HEK293 (cell line): Measurements from ENCODE around the gene EXOC7.

ENCODE experiments used
- HOXC10 ChIP-seq: sonication (generic); formaldehyde crosslinking; IDR thresholded peaks from 2 replicates; pipeline ENCODE4 v1.8.1; 2023; ENCODE audit warnings: mild to moderate bottlenecking, missing genetic modification reagents
- MYNN ChIP-seq: fragments of 450-650 bp; formaldehyde crosslinking; IDR thresholded peaks from 2 replicates; pipeline ENCODE4 v1.5.1; 2016; ENCODE audit warnings: missing biosample characterization, missing genetic modification characterization, borderline replicate concordance
- OVOL3 ChIP-seq: fragments of 450-650 bp; formaldehyde crosslinking; IDR thresholded peaks from 2 replicates; pipeline ENCODE4 v1.5.1; 2016; ENCODE audit warnings: missing biosample characterization, missing genetic modification characterization
- PBX3 ChIP-seq: sonication (generic); formaldehyde crosslinking; IDR thresholded peaks from 2 replicates; pipeline ENCODE4 v1.8.1; 2022; ENCODE audit warnings: mild to moderate bottlenecking, moderate library complexity, missing genetic modification reagents
- PRDM6 ChIP-seq: fragments of 450-650 bp; formaldehyde crosslinking; IDR thresholded peaks from 2 replicates; pipeline ENCODE4 v1.5.1; 2017; ENCODE audit warnings: missing biosample characterization, missing genetic modification characterization
- REST ChIP-seq: fragments of 450-650 bp; formaldehyde crosslinking; IDR thresholded peaks from 2 replicates; pipeline ENCODE4 v1.5.1; 2016; ENCODE audit warnings: missing biosample characterization, missing genetic modification characterization
- TRIM28 ChIP-seq: IDR thresholded peaks from 2 replicates; pipeline ENCODE4 v1.6.1; 2011; ENCODE audit warnings: low read length, control low read depth, borderline replicate concordance
- TSHZ1 ChIP-seq: fragments of 450-650 bp; formaldehyde crosslinking; IDR thresholded peaks from 2 replicates; pipeline ENCODE4 v1.5.1; 2016; ENCODE audit warnings: missing biosample characterization, missing genetic modification characterization, borderline replicate concordance
- ZNF184 ChIP-seq: fragments of 450-650 bp; IDR thresholded peaks from 2 replicates; pipeline ENCODE4 v1.5.1; 2018; ENCODE audit warnings: missing biosample characterization, mild to moderate bottlenecking, missing genetic modification characterization
- ZNF202 ChIP-seq: fragments of 450-650 bp; formaldehyde crosslinking; IDR thresholded peaks from 2 replicates; pipeline ENCODE4 v1.5.1; 2016; ENCODE audit warnings: missing biosample characterization, missing genetic modification characterization, borderline replicate concordance
- ZNF239 ChIP-seq: fragments of 450-650 bp; formaldehyde crosslinking; IDR thresholded peaks from 2 replicates; pipeline ENCODE4 v1.5.1; 2016; ENCODE audit warnings: missing biosample characterization, missing genetic modification characterization
- ZNF26 ChIP-seq: fragments of 450-650 bp; formaldehyde crosslinking; IDR thresholded peaks from 2 replicates; pipeline ENCODE4 v1.5.1; 2016; ENCODE audit warnings: missing biosample characterization, missing genetic modification characterization
- ZNF266 ChIP-seq: fragments of 450-650 bp; formaldehyde crosslinking; IDR thresholded peaks from 2 replicates; pipeline ENCODE4 v1.5.1; 2016; ENCODE audit warnings: missing biosample characterization, missing genetic modification characterization, low read depth
- ZNF274 ChIP-seq, 2 experiments: fragments of 200-500 bp in 1 of 2; fragments of 450-650 bp in 1 of 2; sonication (Bioruptor generic) in 1 of 2; formaldehyde crosslinking in 1 of 2; IDR thresholded peaks; 2 replicates each; pipeline versions ENCODE4 v1.5.1 to v1.6.1; 2014 to 2016; ENCODE audit warnings: borderline replicate concordance in 1 of 2, inconsistent platforms in 1 of 2, low read length in 1 of 2, missing biosample characterization in 1 of 2, missing genetic modification characterization in 1 of 2
- ZNF324 ChIP-seq: fragments of 450-650 bp; formaldehyde crosslinking; IDR thresholded peaks from 2 replicates; pipeline ENCODE4 v1.5.1; 2016; ENCODE audit warnings: missing biosample characterization, missing genetic modification characterization
- ZNF362 ChIP-seq: fragments of 450-650 bp; formaldehyde crosslinking; IDR thresholded peaks from 2 replicates; pipeline ENCODE4 v1.5.1; 2016; ENCODE audit warnings: missing biosample characterization, missing genetic modification characterization
- ZNF404 ChIP-seq: fragments of 450-650 bp; formaldehyde crosslinking; IDR thresholded peaks from 2 replicates; pipeline ENCODE4 v1.5.1; 2017; ENCODE audit warnings: missing biosample characterization, missing genetic modification characterization
- ZNF513 ChIP-seq: fragments of 450-650 bp; IDR thresholded peaks from 2 replicates; pipeline ENCODE4 v1.5.1; 2018; ENCODE audit warnings: missing biosample characterization, missing genetic modification characterization
- ZNF530 ChIP-seq: fragments of 450-650 bp; formaldehyde crosslinking; IDR thresholded peaks from 2 replicates; pipeline ENCODE4 v1.5.1; 2016; ENCODE audit warnings: low read depth, missing biosample characterization, missing genetic modification characterization
- ZNF585B ChIP-seq: fragments of 450-650 bp; formaldehyde crosslinking; IDR thresholded peaks from 2 replicates; pipeline ENCODE4 v1.5.1; 2016; ENCODE audit warnings: missing biosample characterization, missing genetic modification characterization
- ZNF600 ChIP-seq: fragments of 450-650 bp; formaldehyde crosslinking; IDR thresholded peaks from 2 replicates; pipeline ENCODE4 v1.5.1; 2016; ENCODE audit warnings: missing biosample characterization, missing genetic modification characterization
- ZNF768 ChIP-seq: fragments of 450-650 bp; formaldehyde crosslinking; IDR thresholded peaks from 2 replicates; pipeline ENCODE4 v1.5.1; 2018; ENCODE audit warnings: missing biosample characterization, mild to moderate bottlenecking, missing genetic modification characterization
- ZNF791 ChIP-seq: fragments of 450-650 bp; formaldehyde crosslinking; IDR thresholded peaks from 2 replicates; pipeline ENCODE4 v1.5.1; 2016; ENCODE audit warnings: missing biosample characterization, missing genetic modification characterization
- ZNF792 ChIP-seq: fragments of 450-650 bp; formaldehyde crosslinking; IDR thresholded peaks from 2 replicates; pipeline ENCODE4 v1.5.1; 2016; ENCODE audit warnings: missing biosample characterization, missing genetic modification characterization
- ZNF830 ChIP-seq: fragments of 450-650 bp; IDR thresholded peaks from 2 replicates; pipeline ENCODE4 v1.5.0; 2018; ENCODE audit warnings: missing biosample characterization, missing genetic modification characterization, low read depth, mild to moderate bottlenecking, moderate library complexity

EXOC7 gene

GRCh38 chr17:76072148-76072858, 31.3 kb downstream of the EXOC7 start, which contains the start of gene SRP68 (continued):
- TF ChIP-seq ZNF791 (tag by site-specific recombination) (no peak), TSHZ1 (tag by site-specific recombination) (peak; percentile 27; the same call in 1 of the 2 replicates), ZNF184 (no peak), ZNF26 (tag by site-specific recombination) (no peak), TRIM28 (no peak), ZNF266 (tag by site-specific recombination) (no peak), ZNF324 (tag by site-specific recombination) (0 out of 2 replicates have a peak, but pooled peaks have one; percentile 40), ZNF792 (tag by site-specific recombination) (no peak), ZNF404 (tag by site-specific recombination) (no peak), OVOL3 (tag by site-specific recombination) (no peak), HOXC10 (CRISPR knock-in tag) (no peak), ZNF830 (tag by site-specific recombination) (no peak), ZNF513 (no peak), ZNF600 (tag by site-specific recombination) (peak; percentile 99), ZNF202 (tag by site-specific recombination) (no peak), ZNF585B (tag by site-specific recombination) (no peak), PRDM6 (tag by site-specific recombination) (no peak), MYNN (tag by site-specific recombination) (no peak), ZNF239 (tag by site-specific recombination) (no peak), ZNF362 (tag by site-specific recombination) (no peak), ZNF768 (no peak), PBX3 (CRISPR knock-in tag) (peak; percentile 77; the same call in 1 of the 2 replicates), ZNF530 (no peak), REST (tag by site-specific recombination) (peak; percentile 29), ZNF274 (IDR thresholded peaks at IDR 0.05; ENCODE audit: low read length) (no peak), ZNF274 (tag by site-specific recombination; IDR thresholded peaks at IDR 0.05; ENCODE audit: borderline replicate concordance) (no peak)
